H1 (cell line): ENCODE results near the gene ARHGAP15.

Experiments used
- BRCA1 ChIP-seq: IDR thresholded peaks from 2 replicates; pipeline ENCODE4 v1.6.1; 2012; ENCODE audit warnings: low read depth, low read length, improper control_type of control experiment
- CTCF ChIP-seq, 3 experiments: IDR thresholded peaks; 1 replicate in 2 of 3; 2 replicates in 1 of 3; pipeline versions ENCODE4 v1.5.1 to v1.6.1; 2011; ENCODE audit warnings: low read length in 3 of 3, mild to moderate bottlenecking in 3 of 3, inconsistent platforms in 2 of 3, low read depth in 1 of 3, moderate library complexity in 1 of 3; ENCODE audit not compliant: insufficient read depth in 1 of 3; ENCODE audit errors: control extremely low read depth in 1 of 3
- SP1 ChIP-seq: IDR thresholded peaks from 2 replicates; pipeline ENCODE4 v1.6.1; 2011; ENCODE audit warnings: low read depth, low read length
- TAF1 ChIP-seq: IDR thresholded peaks from 2 replicates; pipeline ENCODE4 v1.6.1; 2011; ENCODE audit warnings: mild to moderate bottlenecking, low read depth, low read length

GRCh38 chr2:143754742-143755141 lies 625.5 kb downstream of the ARHGAP15 start:
- no peak for TF ChIP-seq SP1
- TF ChIP-seq BRCA1: no peak
- TF ChIP-seq CTCF (IDR thresholded peaks at IDR 0.05; ENCODE audit: control extremely low read depth in 1 of 3, insufficient read depth in 1 of 3, low read depth in 1 of 3, low read length in 3 of 3): no peak
- TF ChIP-seq TAF1: no peak
